Prostate gland (tissue), 2 donors: ENCODE data around the gene UST. TPM values are rescaled to one million over a fixed set of nuclear protein-coding genes. Genes with fewer than 3 reads are reported as not detected.
"Not testable (repeated sequence)": the region's sequence is repeated elsewhere in the genome, so short reads cannot be mapped to it uniquely, and the experiment has no call there.

Source experiments
- DNase-seq: peaks from one replicate; pipeline ENCODE4 v3.0.0-alpha.2; 2019; ENCODE audit warnings: low spot score
- H3K27ac ChIP-seq, 2 donors: fragments of 200-600 bp; sonication (generic); 2 replicates each; pipeline ENCODE4 v1.5.1; 2017 to 2019
- H3K27me3 ChIP-seq: fragments of 200-600 bp; sonication (generic); replicated peaks from 2 replicates; pipeline ENCODE4 v1.5.1; 2019; ENCODE audit not compliant: insufficient read depth
- H3K36me3 ChIP-seq, 2 donors: fragments of 200-600 bp; sonication (generic); 1 replicate in 1 of 2; 2 replicates in 1 of 2; pipeline versions ENCODE4 v1.5.1 to v1.8.1; 2017 to 2019
- H3K4me1 ChIP-seq: fragments of 200-600 bp; sonication (generic); replicated peaks from 2 replicates; pipeline ENCODE4 v1.5.1; 2019
- H3K4me3 ChIP-seq, 2 donors: fragments of 200-600 bp; sonication (generic); 2 replicates each; pipeline ENCODE4 v1.5.1; 2017 to 2019
- H3K9me3 ChIP-seq: fragments of 200-600 bp; sonication (generic); 2 replicates; pipeline ENCODE4 v1.5.1; 2017
- POLR2A ChIP-seq: fragments of 450-650 bp; IDR thresholded peaks from one replicate; pipeline ENCODE4 v1.6.1; 2016; ENCODE audit warnings: antibody characterized with exemption, mild to moderate bottlenecking
- POLR2AphosphoS5 ChIP-seq: sonication (generic); formaldehyde crosslinking; IDR thresholded peaks from one replicate; pipeline ENCODE4 v1.6.1; 2017; ENCODE audit warnings: antibody characterized with exemption
- WGBS: methylation state at CpG from one replicate; pipeline ENCODE4 v1.1.5; 2018; 5-methylcytosine and 5-hydroxymethylcytosine counted together
- intact Hi-C: fragments of 100-400 bp; cut with DNase I; formaldehyde crosslinking; loops from one replicate; pipeline ENCODE4 v1.14.2; 2022
- total RNA-seq, 2 donors: library from RNA; depleted of rRNA; stranded (reverse); fragments of >200 nt; gene quantifications; one replicate each; pipeline ENCODE4 v1.1.0, GENCODE V29; 2016
- TF ChIP-seq, protein P1 (sequence below), 4 experiments: fragments of 200-600 bp in 2 of 4; fragments of 450-650 bp in 2 of 4; sonication (generic) in 2 of 4; IDR thresholded peaks; 1 replicate in 3 of 4; 2 replicates in 1 of 4; pipeline ENCODE4 v1.5.1; 2016 to 2019; ENCODE audit warnings: antibody characterized with exemption in 4 of 4, mild to moderate bottlenecking in 2 of 4, moderate library complexity in 2 of 4

The UST gene
- total RNA-seq, 2 donors from 2014 or later = 6.6 to 12.9 TPM

DNA sequence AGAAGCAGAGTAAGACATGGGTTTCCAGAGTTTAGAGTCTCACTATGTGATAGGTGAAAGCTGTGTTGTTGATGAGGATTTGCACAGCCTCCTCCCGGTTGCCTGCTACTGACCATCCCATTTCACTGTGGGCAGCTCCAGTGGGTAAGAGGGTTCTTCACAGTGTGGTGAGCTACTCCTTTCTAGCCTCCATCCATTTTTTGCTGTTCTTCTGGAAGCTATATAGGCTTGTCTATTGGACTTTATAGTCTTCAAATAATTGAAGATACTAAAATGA is 13.4 kb downstream of the UST start:
- 88% methylated on average over 1 of the region's 1 CpG for WGBS
- no peak overlapping the region for H3K27ac ChIP-seq

GRCh38 chr6:148760568-148761526 is 14.0 kb downstream of the UST start:
- intact Hi-C loops = no loop called here
- DNase-seq = peak; percentile 36
- H3K27ac ChIP-seq = peak overlapping the region; percentile 38 to 68
- TF ChIP-seq POLR2AphosphoS5 = peak; percentile 35
- no peak for TF ChIP-seq POLR2A
- TF ChIP-seq, protein P1, sequence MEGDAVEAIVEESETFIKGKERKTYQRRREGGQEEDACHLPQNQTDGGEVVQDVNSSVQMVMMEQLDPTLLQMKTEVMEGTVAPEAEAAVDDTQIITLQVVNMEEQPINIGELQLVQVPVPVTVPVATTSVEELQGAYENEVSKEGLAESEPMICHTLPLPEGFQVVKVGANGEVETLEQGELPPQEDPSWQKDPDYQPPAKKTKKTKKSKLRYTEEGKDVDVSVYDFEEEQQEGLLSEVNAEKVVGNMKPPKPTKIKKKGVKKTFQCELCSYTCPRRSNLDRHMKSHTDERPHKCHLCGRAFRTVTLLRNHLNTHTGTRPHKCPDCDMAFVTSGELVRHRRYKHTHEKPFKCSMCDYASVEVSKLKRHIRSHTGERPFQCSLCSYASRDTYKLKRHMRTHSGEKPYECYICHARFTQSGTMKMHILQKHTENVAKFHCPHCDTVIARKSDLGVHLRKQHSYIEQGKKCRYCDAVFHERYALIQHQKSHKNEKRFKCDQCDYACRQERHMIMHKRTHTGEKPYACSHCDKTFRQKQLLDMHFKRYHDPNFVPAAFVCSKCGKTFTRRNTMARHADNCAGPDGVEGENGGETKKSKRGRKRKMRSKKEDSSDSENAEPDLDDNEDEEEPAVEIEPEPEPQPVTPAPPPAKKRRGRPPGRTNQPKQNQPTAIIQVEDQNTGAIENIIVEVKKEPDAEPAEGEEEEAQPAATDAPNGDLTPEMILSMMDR (IDR thresholded peaks at IDR 0.05) = no peak
- H3K9me3 ChIP-seq = no peaks in the 10 kb centered on the region
- peak overlapping the region; percentile 10 to 15 for H3K4me3 ChIP-seq
- no peaks in the 10 kb centered on the region for H3K4me1 ChIP-seq
- H3K36me3 ChIP-seq = no peaks in the 10 kb centered on the region
- no peaks in the 10 kb centered on the region for H3K27me3 ChIP-seq
- WGBS = 6% methylated on average over 14 of the region's 14 CpGs

More for the DNA sequence above, 13.4 kb downstream of the UST start:
- TF ChIP-seq POLR2A = no peak
- TF ChIP-seq, protein P1 (IDR thresholded peaks at IDR 0.05) = no peak
- TF ChIP-seq POLR2AphosphoS5 = no peak
- intact Hi-C loops = no loop called here
- no peaks in the 10 kb centered on the region for H3K36me3 ChIP-seq
- H3K4me1 ChIP-seq = no peaks in the 10 kb centered on the region
- DNase-seq = no peak
- H3K27me3 ChIP-seq = no peaks in the 10 kb centered on the region
- no peaks in the 10 kb centered on the region for H3K9me3 ChIP-seq
- no peak overlapping the region for H3K4me3 ChIP-seq

GRCh38 chr6:148761527-148762011 is 14.7 kb downstream of the UST start:
- TF ChIP-seq POLR2A (no peak), POLR2AphosphoS5 (no peak)
- TF ChIP-seq, protein P1 (IDR thresholded peaks at IDR 0.05) = no peak
- intact Hi-C loops = no loop called here
- H3K36me3 ChIP-seq = no peaks in the 10 kb centered on the region
- H3K4me3 ChIP-seq = no peak overlapping the region
- H3K9me3 ChIP-seq = no peaks in the 10 kb centered on the region
- DNase-seq = no peak
- H3K4me1 ChIP-seq = no peaks in the 10 kb centered on the region
- H3K27me3 ChIP-seq = no peaks in the 10 kb centered on the region
- WGBS = 19% methylated on average over 8 of the region's 8 CpGs
- H3K27ac ChIP-seq = peak overlapping the region in 1 of 2 donors; percentile 68

DNA sequence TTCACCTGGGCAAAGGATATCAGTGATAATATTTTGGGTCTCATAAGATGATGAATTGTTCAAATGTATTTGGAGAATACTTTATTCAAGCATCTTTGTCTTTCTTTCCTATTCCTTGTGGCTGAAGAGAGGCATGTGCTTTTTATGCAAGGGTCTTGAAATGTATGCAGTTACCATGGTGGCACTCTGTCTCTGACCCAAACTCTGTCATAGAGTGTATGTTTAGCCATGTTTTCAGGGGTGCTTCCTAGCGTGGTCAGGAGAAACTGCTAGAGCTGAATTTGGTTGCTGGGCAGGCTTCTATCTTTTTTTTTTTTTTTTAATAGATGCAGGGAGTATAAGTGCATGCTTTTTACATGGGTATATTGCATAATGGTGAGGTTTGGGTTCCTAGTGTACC is 15.4 kb downstream of the UST start:
- H3K4me3 ChIP-seq = no peak overlapping the region
- TF ChIP-seq POLR2A (no peak), POLR2AphosphoS5 (no peak)
- TF ChIP-seq, protein P1 (IDR thresholded peaks at IDR 0.05) = no peak
- no peaks in the 10 kb centered on the region for H3K27me3 ChIP-seq
- WGBS = 87% methylated on average over 1 of the region's 1 CpG
- H3K4me1 ChIP-seq = no peaks in the 10 kb centered on the region
- H3K9me3 ChIP-seq = no peaks in the 10 kb centered on the region
- intact Hi-C loops = no loop called here
- no peak overlapping the region for H3K27ac ChIP-seq
- DNase-seq = no peak
- H3K36me3 ChIP-seq = no peaks in the 10 kb centered on the region

DNA sequence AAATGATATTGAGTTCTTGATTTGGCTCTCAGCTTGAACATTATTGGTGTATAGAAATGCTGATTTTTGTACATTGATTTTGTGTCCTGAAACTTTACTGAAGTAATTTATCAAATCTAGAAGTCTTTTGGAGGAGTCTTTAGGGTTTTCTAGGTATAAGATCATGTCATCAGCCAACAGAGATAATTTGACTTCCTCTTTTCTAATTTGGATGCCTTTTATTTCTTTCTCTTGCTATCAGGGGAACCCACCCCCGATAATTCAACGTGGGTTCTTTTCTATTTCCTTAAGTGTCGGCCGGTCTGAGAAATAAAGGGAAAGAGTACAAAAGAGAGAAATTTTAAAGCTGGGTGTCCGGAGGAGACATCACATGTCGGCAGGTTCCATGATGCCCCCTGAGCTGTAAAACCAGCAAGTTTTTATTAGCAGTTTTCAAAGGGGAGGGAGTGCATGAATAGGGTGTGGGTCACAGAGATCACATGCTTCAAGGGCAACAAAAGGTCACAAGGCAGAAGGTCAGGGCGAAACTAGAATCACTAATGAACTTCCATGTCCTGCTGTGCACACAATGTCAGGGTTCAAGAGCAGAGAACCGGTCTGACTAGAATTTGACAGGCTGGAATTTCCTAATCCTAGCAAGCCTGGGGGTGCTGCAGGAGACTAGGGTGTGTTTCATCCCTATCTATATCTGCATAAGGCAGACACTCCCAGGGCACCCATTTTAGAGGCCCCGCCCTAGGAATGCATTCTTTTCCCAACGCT is 17.6 kb downstream of the UST start:
- H3K9me3 ChIP-seq, H3K27me3 ChIP-seq, H3K4me3 ChIP-seq, H3K36me3 ChIP-seq, DNase-seq, H3K27ac ChIP-seq, H3K4me1 ChIP-seq, intact Hi-C loops: not testable (repeated sequence)
- 90% methylated on average over 10 of the region's 10 CpGs for WGBS
